ENCODE results near the gene NEK10. TPM values are rescaled to one million over a fixed set of nuclear protein-coding genes. Genes with fewer than 3 reads are reported as not detected.

NEK10 gene
- total and polyA plus RNA-seq, 2 of the 13 experiments (the other 11 are each of a cell fraction or from before 2014, with no cell fraction given) = 2.8 to 14.2 TPM

DNA sequence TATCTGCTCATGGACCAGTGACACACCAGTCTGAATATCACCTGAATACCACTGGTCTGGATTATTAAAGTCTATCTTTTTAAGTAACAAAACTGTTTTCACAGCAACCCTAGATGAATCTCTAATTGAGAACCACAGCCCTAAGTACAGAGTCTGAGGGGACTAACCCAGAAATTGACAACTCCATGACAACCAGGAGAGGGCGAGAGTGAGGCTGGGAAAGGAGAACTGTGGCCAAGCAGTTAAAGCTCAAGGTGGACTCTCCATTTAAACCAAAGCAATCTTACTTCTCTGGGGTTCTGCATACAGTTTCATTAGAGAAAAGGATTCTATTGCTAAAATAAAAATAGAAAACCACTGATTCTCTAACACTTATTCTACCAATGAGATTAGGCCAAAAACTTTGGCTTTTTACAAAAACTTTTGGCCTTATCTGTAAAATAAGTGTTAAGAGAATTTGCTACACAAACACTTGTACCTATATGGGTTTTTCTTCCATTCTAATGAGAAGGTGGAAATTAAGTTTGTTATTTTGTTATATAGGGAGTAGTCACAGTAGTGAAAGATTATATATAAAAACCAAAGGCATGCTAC is 11.4 kb downstream of the NEK10 start (continued):
- TF ChIP-seq ZNF570 (CRISPR knock-in tag; IDR thresholded peaks at IDR 0.05; ENCODE audit: borderline replicate concordance) (no peak), GATAD1 (CRISPR knock-in tag; IDR thresholded peaks at IDR 0.05) (no peak), MATR3 (CRISPR knock-in tag; IDR thresholded peaks at IDR 0.05) (no peak), ZBTB7B (CRISPR knock-in tag; IDR thresholded peaks at IDR 0.05) (no peak), REPIN1 (CRISPR knock-in tag; IDR thresholded peaks at IDR 0.05; ENCODE audit: borderline replicate concordance, low read depth) (no peak), JDP2 (CRISPR knock-in tag; IDR thresholded peaks at IDR 0.05; ENCODE audit: borderline replicate concordance) (no peak), SRSF4 (IDR thresholded peaks at IDR 0.05; ENCODE audit: low read depth, low read length, poor library complexity, severe bottlenecking) (no peak), JARID2 (CRISPR knock-in tag; IDR thresholded peaks at IDR 0.05; ENCODE audit: insufficient replicate concordance) (no peak), SNRNP70 (IDR thresholded peaks at IDR 0.05; ENCODE audit: low read depth, low read length) (no peak), ONECUT2 (CRISPR knock-in tag; IDR thresholded peaks at IDR 0.05) (no peak), ZNF331 (CRISPR knock-in tag; IDR thresholded peaks at IDR 0.05) (peak; percentile 19; the same call in 1 of the 2 replicates), SMC3 (IDR thresholded peaks at IDR 0.05; ENCODE audit: low read length) (peak; percentile 86), SIX4 (CRISPR knock-in tag; IDR thresholded peaks at IDR 0.05) (no peak), PTBP1 (IDR thresholded peaks at IDR 0.05; ENCODE audit: low read depth, low read length, poor library complexity, severe bottlenecking) (no peak), ZNF598 (CRISPR knock-in tag; IDR thresholded peaks at IDR 0.05; ENCODE audit: borderline replicate concordance) (no peak), FLYWCH1 (CRISPR knock-in tag; IDR thresholded peaks at IDR 0.05) (no peak), ZNF337 (CRISPR knock-in tag; IDR thresholded peaks at IDR 0.05; ENCODE audit: borderline replicate concordance, low read depth) (no peak)
- TF ChIP-seq, protein P1, sequence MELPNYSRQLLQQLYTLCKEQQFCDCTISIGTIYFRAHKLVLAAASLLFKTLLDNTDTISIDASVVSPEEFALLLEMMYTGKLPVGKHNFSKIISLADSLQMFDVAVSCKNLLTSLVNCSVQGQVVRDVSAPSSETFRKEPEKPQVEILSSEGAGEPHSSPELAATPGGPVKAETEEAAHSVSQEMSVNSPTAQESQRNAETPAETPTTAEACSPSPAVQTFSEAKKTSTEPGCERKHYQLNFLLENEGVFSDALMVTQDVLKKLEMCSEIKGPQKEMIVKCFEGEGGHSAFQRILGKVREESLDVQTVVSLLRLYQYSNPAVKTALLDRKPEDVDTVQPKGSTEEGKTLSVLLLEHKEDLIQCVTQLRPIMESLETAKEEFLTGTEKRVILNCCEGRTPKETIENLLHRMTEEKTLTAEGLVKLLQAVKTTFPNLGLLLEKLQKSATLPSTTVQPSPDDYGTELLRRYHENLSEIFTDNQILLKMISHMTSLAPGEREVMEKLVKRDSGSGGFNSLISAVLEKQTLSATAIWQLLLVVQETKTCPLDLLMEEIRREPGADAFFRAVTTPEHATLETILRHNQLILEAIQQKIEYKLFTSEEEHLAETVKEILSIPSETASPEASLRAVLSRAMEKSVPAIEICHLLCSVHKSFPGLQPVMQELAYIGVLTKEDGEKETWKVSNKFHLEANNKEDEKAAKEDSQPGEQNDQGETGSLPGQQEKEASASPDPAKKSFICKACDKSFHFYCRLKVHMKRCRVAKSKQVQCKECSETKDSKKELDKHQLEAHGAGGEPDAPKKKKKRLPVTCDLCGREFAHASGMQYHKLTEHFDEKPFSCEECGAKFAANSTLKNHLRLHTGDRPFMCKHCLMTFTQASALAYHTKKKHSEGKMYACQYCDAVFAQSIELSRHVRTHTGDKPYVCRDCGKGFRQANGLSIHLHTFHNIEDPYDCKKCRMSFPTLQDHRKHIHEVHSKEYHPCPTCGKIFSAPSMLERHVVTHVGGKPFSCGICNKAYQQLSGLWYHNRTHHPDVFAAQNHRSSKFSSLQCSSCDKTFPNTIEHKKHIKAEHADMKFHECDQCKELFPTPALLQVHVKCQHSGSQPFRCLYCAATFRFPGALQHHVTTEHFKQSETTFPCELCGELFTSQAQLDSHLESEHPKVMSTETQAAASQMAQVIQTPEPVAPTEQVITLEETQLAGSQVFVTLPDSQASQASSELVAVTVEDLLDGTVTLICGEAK (IDR thresholded peaks at IDR 0.05) = no peak
- TF ChIP-seq, protein P1 (CRISPR knock-in tag; IDR thresholded peaks at IDR 0.05) = no peak
- TF ChIP-seq, protein P2, sequence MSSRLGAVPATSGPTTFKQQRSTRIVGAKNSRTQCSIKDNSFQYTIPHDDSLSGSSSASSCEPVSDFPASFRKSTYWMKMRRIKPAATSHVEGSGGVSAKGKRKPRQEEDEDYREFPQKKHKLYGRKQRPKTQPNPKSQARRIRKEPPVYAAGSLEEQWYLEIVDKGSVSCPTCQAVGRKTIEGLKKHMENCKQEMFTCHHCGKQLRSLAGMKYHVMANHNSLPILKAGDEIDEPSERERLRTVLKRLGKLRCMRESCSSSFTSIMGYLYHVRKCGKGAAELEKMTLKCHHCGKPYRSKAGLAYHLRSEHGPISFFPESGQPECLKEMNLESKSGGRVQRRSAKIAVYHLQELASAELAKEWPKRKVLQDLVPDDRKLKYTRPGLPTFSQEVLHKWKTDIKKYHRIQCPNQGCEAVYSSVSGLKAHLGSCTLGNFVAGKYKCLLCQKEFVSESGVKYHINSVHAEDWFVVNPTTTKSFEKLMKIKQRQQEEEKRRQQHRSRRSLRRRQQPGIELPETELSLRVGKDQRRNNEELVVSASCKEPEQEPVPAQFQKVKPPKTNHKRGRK (CRISPR knock-in tag; IDR thresholded peaks at IDR 0.05) = no peak
- TF ChIP-seq, protein P3, sequence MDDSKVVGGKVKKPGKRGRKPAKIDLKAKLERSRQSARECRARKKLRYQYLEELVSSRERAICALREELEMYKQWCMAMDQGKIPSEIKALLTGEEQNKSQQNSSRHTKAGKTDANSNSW (CRISPR knock-in tag; IDR thresholded peaks at IDR 0.05; ENCODE audit: borderline replicate concordance) = no peak

All from HepG2 (cell line).